Stimulated activated CD8-positive, alpha-beta memory T cell treated with anti-CD3 and anti-CD28 coated beads, Interleukin-15, amount 100 ng/mL, for 1 hour (primary cell): Measurements from ENCODE around the gene CTTNBP2.
"Not testable (repeated sequence)": the region's sequence is repeated elsewhere in the genome, so short reads cannot be mapped to it uniquely, and the experiment has no call there.

Experiments
- DNase-seq: peaks from one replicate; pipeline ENCODE4 v3.0.0-alpha.2; 2020; ENCODE audit warnings: low read depth

CTTNBP2 gene

DNA sequence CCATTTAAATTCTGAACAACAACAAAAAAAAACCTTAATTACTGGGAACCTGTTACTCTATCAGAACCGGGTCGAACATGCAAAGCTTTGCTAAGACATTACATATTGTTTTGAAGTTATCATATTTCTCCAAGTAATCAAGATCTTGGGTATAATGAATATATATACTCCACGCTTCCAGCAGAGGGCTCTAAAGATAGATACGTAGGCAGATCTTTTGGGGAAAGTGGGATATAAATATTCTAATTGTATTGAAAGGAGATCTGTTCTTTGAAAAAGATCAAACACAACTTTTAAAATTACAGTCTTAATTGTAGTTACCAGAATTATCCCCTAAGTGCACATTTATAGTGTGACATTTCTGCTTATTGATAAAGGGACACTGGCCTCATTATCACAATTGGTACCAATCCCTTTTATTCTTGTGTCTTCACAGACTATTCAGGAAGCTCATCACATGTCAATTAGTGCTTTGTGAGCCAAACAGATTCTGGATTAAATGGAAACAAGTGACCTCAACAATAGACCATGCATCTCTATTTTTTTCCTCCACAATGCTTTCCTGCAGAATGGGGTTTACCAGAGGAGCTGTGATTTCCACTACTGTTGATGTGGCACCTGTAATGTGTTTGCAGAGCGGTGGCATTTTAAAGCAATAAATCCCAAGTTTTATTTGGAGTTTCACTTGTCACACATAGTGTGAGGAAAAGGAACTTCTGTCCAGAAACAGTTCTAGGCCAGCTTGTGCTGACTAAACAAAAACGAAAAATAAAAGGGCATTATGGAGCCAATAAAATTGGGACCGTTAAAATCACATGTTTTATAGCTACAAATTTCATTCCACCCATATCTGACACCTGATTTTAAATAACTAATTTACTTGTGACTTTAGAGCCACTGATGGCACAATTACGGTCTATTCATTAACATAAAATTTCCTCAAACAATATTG lies 122.4 kb downstream of the CTTNBP2 start:
- DNase-seq, result no peak

DNA sequence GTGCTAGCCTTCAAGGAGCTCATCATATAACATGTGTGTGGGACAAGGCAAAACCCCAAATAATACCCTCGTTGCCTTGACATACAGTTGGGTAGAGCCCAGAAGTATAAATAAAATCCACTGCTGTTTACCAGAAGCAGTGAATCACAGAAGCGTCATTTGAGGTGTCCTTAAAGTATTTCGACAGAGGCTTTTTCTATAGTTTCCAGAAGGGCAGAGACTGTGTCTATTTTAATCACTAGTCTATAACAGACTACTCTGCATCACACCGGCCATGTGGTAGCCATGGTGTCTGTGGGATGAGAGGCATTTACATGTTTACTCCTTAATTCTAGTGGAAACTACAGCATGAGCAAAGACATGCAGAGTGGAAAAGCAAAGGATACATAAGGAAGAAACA lies 131.3 kb downstream of the CTTNBP2 start:
- DNase-seq, result no peak

DNA sequence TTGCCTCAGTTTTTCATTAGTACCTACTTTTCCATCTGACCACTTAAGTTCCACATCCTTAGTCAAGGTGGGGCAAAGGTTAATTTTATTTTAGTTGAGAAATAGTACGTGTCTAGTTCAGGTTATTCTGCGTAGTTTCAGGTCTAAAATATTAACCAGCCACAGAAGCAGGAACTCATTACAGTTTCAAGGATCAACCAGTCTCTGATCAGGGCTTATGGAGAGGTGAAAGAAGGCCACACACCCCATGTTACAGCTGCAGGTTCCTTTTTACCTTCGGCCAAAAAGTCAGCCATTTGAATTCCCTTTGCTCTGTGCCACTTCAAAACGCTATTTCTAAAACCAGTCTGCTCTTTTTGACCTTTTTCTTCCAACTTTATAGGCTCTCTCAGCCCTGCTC lies 134.2 kb downstream of the CTTNBP2 start:
- no peak for DNase-seq

DNA sequence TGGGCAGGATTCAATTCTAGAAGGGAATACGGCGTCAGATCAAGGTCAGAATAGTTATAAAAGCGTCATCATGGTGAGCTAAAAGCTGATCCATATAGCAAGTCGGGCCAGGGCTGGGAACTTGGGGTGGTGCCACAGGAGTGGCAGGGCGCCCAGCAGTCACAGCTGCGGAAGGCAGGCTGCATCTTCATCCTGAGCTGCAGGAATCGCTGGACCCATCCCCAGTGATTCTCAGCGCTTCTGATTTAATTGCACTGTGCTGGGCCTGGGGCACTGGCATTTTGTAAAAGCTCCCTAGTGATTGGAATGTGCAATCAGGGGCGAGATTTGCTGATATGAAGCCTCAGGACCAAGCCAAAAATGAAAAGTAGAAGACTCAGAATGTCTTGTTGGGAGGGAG lies 135.3 kb downstream of the CTTNBP2 start:
- DNase-seq, result no peak

DNA sequence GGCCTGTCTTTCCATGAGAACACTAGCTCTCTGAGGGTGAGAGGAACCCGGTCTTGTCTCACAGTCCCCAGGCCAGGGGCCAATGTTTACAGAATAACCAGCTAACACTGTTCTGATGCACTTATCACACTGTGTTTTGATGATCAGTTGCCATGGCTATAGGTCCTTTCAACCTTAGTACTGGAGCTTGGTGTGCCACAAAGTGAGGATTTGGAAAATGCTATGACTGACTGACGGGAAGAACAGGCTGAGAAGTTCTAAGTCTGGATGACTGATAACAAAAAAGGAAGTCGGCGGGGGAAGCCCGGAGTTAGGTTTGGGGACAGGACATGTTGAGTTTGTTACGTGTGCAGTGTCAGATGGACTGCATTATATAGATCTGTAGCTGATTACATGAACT lies 141.8 kb downstream of the CTTNBP2 start:
- no peak for DNase-seq

DNA sequence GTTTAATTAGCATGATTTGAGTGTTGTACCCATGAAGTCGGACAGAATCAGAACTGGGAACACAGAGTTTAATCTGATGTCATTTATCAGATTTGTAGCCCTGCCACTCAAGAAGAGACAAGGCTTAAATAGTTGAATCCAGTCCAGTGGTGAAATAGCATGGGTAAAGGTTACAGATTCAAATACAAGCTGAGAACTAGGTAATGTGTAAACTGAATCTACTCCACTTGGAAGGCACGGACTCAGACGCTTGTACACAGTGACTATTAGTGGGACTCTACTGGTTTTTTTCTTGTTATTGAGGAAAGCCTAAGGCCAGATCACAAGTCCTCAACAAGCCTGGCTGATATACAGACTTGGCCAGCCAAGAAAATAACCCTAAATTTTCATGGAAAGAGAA lies 142.9 kb downstream of the CTTNBP2 start:
- no peak for DNase-seq

DNA sequence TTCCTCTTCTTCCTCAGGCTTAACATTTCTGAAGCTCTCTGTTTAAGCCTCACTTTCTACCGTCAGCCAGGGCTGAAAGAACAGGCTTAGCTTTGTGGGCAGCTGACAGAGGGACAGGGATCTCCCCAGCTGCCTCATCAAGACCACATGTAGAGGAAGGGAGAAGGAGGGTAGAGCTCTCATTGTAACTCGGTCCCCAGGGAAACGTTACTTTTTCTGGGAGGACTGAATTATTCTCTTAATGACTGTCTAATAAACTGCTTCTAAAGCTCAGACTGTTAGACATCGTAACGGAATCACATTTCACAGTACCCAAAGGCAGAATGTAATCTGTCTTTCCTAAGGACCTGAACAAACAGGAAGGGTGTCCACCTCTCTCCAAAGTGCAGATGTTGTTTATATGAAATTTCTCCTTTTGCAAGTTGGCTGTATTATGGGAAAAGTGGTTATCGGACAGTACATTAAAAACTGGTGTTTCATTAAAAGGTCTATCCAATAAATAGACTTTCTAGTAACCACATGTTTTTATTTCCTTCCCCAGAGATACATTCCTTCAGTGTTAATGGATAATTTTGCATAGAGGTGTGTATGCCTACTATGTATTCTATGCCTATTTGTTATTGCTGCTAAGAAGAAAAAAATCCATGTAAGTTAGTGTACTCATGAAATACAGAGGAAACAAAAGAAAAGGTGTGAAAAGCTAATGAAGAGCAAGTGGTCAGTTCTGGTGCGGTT lies 144.2 kb downstream of the CTTNBP2 start:
- no peak for DNase-seq

DNA sequence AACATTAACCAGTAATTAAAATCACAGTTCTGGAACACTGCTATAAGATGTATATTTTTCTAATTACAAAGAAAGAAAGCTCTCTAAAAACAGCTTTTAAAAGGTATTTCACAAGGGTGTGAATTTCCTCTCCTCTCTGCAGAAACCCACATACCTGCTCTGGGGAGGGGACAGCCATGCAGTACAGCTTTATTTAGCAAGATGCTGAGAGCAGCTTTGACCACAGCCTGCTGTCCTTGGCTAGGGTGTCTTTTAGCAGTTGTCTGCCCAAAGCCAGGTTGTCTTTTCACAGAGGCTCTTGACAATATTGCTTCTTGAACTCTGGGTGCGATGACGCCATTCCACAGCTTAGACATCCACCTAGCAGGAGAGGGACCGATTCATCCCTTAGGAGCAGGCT lies 148.3 kb downstream of the CTTNBP2 start:
- DNase-seq, result no peak

DNA sequence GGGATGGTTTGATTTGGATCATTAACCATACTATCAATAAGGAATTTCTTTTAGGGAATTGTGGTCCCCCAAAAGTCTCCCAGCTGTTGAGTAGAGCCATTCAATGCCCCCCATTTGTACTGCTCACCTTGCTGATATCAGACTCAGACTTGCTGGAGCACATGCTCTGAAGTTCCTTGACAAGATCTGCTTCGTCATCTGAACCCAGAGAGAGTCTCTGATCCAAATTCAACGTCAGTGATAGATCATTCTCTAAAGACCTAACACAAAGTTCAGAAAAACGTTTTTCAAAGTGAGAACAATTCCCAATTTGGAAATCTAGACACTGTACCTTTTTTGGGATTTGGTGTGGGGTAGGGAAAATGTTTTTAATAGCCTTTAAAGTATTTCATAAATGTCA lies 153.9 kb downstream of the CTTNBP2 start:
- DNase-seq, result no peak

DNA sequence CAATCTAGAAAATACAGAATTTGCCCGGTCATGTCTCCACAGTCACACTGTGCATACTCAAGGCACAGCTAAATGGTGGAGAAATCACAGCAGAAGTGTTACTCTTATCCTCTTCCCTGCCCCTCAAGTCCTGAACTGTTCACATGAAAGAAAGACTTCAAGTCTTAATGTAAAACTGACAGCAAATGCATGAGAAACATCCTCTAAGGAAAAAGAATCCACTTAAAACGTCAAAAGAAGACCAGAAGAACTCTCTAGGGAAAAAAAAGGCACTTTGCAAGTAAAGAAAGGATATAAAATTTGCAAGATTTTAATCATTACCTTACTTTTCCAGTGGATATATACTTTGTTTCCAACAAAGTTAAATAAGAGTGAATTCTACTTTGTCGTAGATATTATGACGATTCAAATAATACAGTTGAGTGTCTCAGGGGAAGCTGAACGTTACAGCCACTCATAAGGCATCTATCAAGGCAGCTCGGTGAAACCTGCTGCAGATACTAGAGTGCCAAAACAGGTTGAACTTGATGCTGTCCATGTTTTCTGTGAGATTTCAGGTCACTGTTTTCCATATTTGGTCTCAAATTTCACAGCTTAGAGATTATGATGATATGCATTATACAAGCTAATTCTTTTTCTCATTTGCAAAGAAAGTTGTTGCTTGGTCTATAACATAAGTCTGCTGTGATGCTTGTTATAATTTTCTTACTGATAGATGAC lies 155.0 kb downstream of the CTTNBP2 start:
- no peak for DNase-seq

DNA sequence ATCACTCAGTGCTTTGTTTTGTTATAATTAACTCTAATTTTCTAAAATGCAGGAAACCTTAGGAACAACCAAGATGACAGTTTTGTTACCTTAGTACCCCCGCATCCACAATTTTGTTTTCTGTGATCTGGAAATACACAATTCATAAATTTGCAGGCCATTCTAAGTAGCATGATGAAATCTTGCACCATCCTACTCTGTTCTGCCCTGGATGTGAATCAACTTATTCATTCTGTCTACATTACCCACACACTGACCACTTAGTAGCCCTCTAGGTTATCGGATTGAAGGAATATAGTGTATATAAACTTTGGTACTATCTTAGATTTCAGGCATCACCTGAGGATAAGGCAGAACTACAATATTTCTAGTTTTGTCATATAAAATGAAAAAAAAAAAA lies 155.9 kb downstream of the CTTNBP2 start:
- DNase-seq, result no peak

DNA sequence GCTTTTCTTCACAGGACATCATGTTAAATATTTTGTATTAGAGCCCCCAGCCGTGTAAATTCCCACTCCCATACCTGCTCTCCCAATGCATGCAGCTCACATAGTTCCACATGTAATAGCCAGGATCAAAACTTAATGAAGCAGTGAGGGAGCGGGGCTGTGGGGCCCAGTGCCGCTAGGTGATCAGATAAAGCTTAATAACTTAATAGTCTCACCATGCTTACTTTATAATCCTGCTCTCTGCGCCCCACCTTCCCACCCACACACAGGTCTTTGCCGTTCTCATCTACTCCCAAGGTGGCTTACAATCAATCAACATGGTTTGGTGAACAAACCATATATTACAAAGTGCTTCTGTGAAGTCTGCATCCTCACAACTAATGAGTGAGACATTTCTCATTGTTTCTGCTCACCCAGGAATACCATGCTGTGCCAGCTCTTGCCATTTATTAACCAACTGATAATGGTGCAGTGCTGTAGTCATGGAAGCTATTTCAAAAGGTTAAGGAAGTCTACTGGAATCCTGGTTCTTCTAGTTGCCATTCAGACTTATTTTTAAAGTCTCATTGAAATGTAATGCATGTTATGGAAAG lies 156.4 kb downstream of the CTTNBP2 start:
- no peak for DNase-seq

DNA sequence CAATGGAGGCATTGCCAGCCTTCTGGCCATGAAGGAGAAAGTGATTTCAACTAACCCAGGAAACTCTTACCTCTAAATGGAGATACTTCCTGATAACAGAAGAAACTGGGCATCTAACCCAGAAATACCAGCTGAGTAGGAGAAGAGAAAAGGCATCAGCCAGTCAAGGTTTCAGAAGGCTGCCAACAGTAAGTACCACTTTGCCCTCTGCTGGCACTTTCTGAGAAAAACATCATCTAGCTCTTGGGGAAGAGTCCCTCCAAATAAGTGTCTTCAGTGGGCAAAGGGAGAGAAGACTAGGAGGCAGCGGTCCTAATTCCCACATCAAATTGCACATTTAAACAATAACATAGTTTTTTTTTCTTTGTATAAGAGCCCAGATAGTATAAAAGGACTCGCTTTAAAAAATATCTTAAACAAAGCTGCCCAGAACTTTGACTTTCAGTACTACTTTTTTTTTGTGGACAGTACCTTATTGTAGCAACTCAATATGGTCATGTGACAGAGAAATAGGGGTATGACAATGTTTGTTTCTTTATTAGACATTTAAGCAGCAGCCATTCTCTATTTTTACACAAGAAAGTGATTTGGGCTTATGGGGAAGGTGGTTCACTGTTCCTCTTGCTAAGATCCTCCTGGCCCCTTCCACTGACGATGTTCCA lies 157.3 kb downstream of the CTTNBP2 start:
- DNase-seq, result no peak

DNA sequence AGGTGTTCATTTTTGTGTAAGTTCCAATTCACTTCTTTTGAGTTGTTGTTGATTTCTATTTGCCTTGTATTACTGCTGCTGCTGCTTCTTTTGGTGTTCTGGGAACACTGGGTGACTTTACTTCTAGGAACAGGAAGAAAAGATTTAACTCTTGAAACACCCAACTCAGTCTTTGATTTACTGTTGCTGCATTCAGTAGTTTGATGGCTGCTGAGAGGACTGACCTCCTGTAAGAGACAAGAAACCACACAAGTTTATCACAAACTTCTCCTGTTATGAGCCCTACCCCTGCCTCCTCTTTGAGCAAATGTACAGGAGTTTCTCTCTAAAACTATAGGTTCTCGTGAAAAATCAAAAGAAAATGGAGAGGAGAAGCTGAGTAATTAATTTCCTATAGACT lies 161.7 kb downstream of the CTTNBP2 start:
- DNase-seq, result no peak

DNA sequence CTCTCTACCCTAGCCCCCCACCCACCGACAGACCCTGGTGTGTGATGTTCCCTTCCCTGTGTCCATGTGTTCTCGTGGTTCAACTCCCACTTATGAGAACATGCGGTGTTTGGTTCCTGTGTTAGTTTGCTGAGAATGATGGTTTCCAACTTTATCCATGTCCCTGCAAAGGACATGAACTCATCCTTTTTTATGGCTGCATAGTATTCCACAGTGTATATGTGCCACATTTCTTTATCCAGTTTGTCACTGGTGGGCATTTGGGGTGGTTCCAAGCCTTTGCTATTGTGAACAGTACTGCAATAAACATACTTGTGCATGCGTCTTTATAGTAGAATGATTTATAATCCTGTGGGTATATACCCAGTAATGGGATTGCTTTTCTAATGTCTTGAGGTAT lies 165.1 kb downstream of the CTTNBP2 start:
- not testable (repeated sequence) for DNase-seq

DNA sequence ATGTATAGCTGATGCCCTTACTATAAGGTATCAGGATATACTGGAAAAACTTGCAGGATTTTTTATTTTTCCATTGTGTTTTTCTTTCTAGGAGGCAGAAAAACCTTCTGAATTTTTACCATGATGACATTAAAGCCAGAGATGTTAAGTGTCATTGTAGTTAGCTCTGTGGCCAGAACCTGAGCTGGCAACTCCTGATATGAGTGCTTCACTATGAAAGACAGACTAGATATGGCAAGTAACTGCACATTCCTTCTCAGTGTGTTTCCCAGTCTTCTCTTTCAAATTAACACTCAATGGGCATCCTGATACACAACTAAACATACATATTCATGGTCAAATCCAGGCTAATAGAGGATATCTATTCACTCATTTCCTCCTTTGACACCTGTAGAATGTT lies 166.2 kb downstream of the CTTNBP2 start:
- no peak for DNase-seq

DNA sequence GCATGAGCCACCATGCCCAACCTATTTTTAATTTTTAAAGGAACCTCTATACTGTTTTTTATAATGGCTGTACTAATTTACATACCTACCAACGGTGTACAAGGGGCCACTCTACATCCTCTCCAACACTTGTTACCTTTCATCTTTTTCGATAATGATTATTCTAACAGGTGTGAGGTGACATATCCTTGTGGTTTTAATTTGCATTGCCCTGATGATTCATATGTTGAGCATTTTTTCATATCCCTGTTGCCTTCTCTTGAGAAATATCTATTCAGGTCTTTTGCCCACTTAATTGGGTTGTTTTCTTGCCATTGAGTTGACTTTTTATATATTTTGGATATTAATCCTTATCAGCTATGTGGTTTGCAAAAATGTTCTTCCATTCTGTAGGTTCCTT lies 167.0 kb downstream of the CTTNBP2 start:
- no peak for DNase-seq

DNA sequence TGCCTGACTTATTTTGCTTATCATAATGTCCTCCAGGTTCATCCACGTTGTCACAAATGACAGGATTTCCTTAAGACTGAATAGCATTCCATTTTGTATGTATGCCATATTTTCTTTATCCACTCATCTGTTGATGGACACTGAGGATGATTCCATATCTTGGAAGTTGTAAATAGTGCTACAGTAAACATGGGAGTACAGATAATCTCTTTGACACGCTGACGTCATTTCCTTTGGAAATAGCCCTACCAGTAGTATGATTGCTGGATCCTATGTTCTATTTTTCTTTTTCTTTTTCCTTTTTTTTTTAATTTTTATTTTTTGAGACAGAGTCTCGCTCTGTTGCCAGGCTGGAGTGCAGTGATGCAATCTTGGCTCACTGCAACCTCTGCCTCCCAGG lies 167.6 kb downstream of the CTTNBP2 start:
- no peak for DNase-seq

DNA sequence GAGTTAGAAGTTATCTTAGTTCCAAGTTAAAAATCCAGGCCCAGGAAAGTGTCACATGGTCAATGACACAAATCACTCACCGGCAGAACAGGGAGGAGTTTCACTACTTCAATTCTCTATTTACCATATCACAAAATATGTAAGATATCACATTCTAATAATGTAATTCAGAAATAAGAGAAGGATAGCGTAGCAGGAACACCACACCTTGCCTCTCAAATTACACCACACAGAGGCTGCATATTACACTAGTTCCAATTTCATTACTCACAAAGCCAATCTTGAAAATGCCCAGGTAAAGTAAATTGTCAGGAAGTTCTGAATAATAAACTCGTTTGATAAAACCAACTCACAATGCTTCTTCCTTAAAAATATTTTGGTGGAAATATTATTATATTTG lies 169.2 kb downstream of the CTTNBP2 start:
- no peak for DNase-seq

DNA sequence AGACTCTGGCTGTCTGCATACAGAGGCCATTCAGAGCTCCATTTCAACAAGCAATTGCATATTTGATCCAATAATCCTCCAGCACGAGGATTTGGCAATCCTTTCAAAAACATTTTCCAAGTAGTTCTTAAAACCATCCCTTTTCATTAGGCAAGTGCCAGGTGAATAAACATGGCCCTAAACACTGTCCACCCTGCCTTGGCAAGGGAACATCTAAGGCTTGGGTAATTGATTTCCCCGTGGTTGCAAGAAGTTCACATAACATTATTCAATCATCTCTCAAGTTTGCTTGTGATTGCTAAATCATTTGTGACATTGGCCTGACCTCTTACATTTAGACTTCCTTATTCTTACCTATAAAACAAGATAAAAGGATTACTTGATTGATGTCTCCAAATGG lies 175.2 kb downstream of the CTTNBP2 start:
- DNase-seq, result no peak

DNA sequence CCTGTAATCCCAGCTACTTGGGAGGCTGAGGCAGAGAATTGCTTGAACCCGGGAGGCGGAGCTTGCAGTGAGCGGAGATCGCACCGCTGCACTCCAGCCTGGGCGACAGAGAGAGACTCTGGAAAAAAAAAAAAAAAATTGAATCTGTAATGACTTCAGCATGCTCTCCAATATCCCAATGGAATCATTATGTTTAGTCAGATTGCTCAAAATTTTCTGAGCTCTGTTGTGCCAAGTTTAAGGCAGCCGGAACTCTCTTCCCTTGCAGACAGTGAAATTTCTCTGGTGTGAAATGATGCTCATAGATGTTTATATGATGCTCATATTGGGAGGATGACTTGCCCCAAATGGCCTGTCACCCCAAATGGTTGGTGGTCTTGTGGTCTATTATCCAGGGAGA lies 180.9 kb downstream of the CTTNBP2 start:
- no peak for DNase-seq

DNA sequence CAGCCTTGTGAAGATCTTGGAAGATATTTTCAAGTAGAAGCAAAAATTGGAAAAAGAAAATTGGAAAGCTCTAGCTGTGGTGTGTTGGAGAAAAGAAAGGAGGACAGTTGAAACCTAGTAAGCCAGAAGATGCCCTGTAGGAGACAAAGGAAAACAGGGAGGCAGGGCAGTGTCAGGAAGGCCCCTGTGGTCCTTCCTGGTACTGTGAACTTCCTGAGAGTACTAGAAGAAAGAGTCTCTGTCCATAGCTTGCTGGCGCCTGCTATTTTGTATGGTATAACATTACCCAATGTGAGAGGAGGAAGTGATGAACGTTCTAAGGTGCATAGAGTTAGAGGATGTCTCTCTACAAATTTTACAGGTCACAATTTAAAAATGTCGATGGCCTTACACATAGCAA lies 183.1 kb downstream of the CTTNBP2 start:
- no peak for DNase-seq
